ENCODE measurements around the gene NLE1. TPM values are rescaled to one million over a fixed set of nuclear protein-coding genes. Genes with fewer than 3 reads are reported as not detected.

The NLE1 gene
- total and polyA plus RNA-seq, 4 donors, result 2.1 to 7.7 (median 5.8) TPM

GRCh38 chr17:35080536-35080935 is 61.6 kb downstream of the NLE1 start:
- Histone ChIP-seq H3K27ac (ENCODE audit: low read depth in 1 of 2, low read length in 2 of 2) (no peak overlapping the region), H3K27me3 (ENCODE audit: control insufficient read depth in 4 of 4, insufficient read depth in 4 of 4, low read length in 3 of 4) (no peaks in the 10 kb centered on the region), H3K4me3 (ENCODE audit: low read depth in 1 of 3, low read length in 3 of 3) (no peak overlapping the region), H3K4me1 (ENCODE audit: control insufficient read depth in 4 of 4, insufficient read depth in 4 of 4, low read length in 3 of 4) (peaks cover 2 to 7% (median 5%) of the 10 kb centered on the region in 4 donors), H3K9me3 (ENCODE audit: control insufficient read depth in 4 of 4, low read length in 3 of 4) (no peaks in the 10 kb centered on the region), H3K36me3 (ENCODE audit: control insufficient read depth in 4 of 4, insufficient read depth in 3 of 4, low read depth in 1 of 4, low read length in 3 of 4) (no peaks in the 10 kb centered on the region), H3K9ac (ENCODE audit: low read depth in 1 of 2, low read length in 2 of 2) (no peak overlapping the region)
- DNase-seq (ENCODE audit: low spot score), result no peak
- WGBS, result 66% methylated on average over 1 of the region's 1 CpG
- no peak for TF ChIP-seq YY1 (IDR thresholded peaks at IDR 0.05)
- no peak for TF ChIP-seq MAX (IDR thresholded peaks at IDR 0.05)
- no peak for TF ChIP-seq FOXA2 (IDR thresholded peaks at IDR 0.05)
- TF ChIP-seq NR2F2 (IDR thresholded peaks at IDR 0.05), result no peak
- no peak for TF ChIP-seq ATF3 (IDR thresholded peaks at IDR 0.05)
- no peak for TF ChIP-seq ZBTB33 (IDR thresholded peaks at IDR 0.05)
- TF ChIP-seq RAD21 (IDR thresholded peaks at IDR 0.05), result no peak
- no peak for TF ChIP-seq RXRA (IDR thresholded peaks at IDR 0.05)
- no peak for TF ChIP-seq JUND (IDR thresholded peaks at IDR 0.05)
- no peak for TF ChIP-seq EGR1 (IDR thresholded peaks at IDR 0.05; ENCODE audit: low read depth in 2 of 2)
- no peak for TF ChIP-seq CTCF (IDR thresholded peaks at IDR 0.05; ENCODE audit: low read depth, low read length, missing input control)
- TF ChIP-seq HNF4G (IDR thresholded peaks at IDR 0.05), result no peak

- Histone ChIP-seq H3K27me3 (ENCODE audit: control insufficient read depth in 4 of 4, insufficient read depth in 4 of 4, low read length in 3 of 4) (no peaks in the 10 kb centered on the region), H3K9ac (ENCODE audit: low read depth in 1 of 2, low read length in 2 of 2) (no peak overlapping the region), H3K36me3 (ENCODE audit: control insufficient read depth in 4 of 4, insufficient read depth in 3 of 4, low read depth in 1 of 4, low read length in 3 of 4) (no peaks in the 10 kb centered on the region), H3K4me3 (ENCODE audit: low read depth in 1 of 3, low read length in 3 of 3) (no peak overlapping the region), H3K27ac (ENCODE audit: low read depth in 1 of 2, low read length in 2 of 2) (no peak overlapping the region), H3K9me3 (ENCODE audit: control insufficient read depth in 4 of 4, low read length in 3 of 4) (no peaks in the 10 kb centered on the region), H3K4me1 (ENCODE audit: control insufficient read depth in 4 of 4, insufficient read depth in 4 of 4, low read length in 3 of 4) (peaks cover 3 to 15% (median 12%) of the 10 kb centered on the region in 4 donors)
- 96% methylated on average over 1 of the region's 1 CpG for WGBS
- TF ChIP-seq RAD21 (IDR thresholded peaks at IDR 0.05) (no peak), HNF4A (conservative IDR thresholded peaks at IDR 0.05) (peak in 1 of 2 donors; percentile 14)
- DNase-seq (ENCODE audit: low spot score), result no peak
Observed at GRCh38 chr17:35079547-35080423, 62.3 kb downstream of the NLE1 start.

Small RNA genes lying within 50 kb of the gene (small RNA-seq; reads per million reads assigned to genes)
- gene RNU6-840P, result not detected

Other genes with a start within 250 kb of the NLE1 start
- 1 to 10 TPM in 1 of 2 donors, under 1 TPM in 1; 0.84 to 1.9 TPM for gene CCT6B, start 180.8 kb downstream of the NLE1 start, total RNA-seq
- 1 to 10 TPM in 1 of 2 donors, under 1 TPM in 1; 0.82 to 2.2 TPM for gene CCT6B, start 180.8 kb downstream of the NLE1 start, polyA plus RNA-seq
- gene ZNF830, start 180.8 kb downstream of the NLE1 start, total RNA-seq, result 1 to 10 TPM; 4.9 to 6.9 TPM
- gene ZNF830, start 180.8 kb downstream of the NLE1 start, polyA plus RNA-seq, result 1 to 10 TPM; 3.6 to 4.3 TPM
- gene LIG3, start 161.8 kb downstream of the NLE1 start, total RNA-seq, result 10 to 100 TPM in 1 of 2 donors, 1 to 10 TPM in 1; 9.3 to 21.2 TPM
- gene LIG3, start 161.8 kb downstream of the NLE1 start, polyA plus RNA-seq, result 1 to 10 TPM; 3.1 to 5.9 TPM
- gene RFFL, start 78.6 kb downstream of the NLE1 start, total RNA-seq, result 10 to 100 TPM; 24.0 to 28.0 TPM
- 10 to 100 TPM; 15.9 to 20.0 TPM for gene RFFL, start 78.6 kb downstream of the NLE1 start, polyA plus RNA-seq
- 1 to 10 TPM; 3.8 to 6.1 TPM for gene RAD51D, start 22.4 kb downstream of the NLE1 start, total RNA-seq
- 1 to 10 TPM; 3.4 to 3.6 TPM for gene RAD51D, start 22.4 kb downstream of the NLE1 start, polyA plus RNA-seq
- not detected for gene FNDC8, start 20.7 kb downstream of the NLE1 start, total RNA-seq
- gene FNDC8, start 20.7 kb downstream of the NLE1 start, polyA plus RNA-seq, result not detected
- gene UNC45B, start 5.5 kb upstream of the NLE1 start, total RNA-seq, result under 1 TPM in 1 of 2 donors, not detected in 1; 0.09 TPM
- gene UNC45B, start 5.5 kb upstream of the NLE1 start, polyA plus RNA-seq, result under 1 TPM in 1 of 2 donors, not detected in 1; 0.02 TPM
- gene SLC35G3, start 52.1 kb upstream of the NLE1 start, total RNA-seq, result not detected
- not detected for gene SLC35G3, start 52.1 kb upstream of the NLE1 start, polyA plus RNA-seq
- 1 to 10 TPM; 4.2 to 7.8 TPM for gene SLFN5, start 100.8 kb upstream of the NLE1 start, total RNA-seq
- gene SLFN5, start 100.8 kb upstream of the NLE1 start, polyA plus RNA-seq, result 1 to 10 TPM; 1.9 to 2.6 TPM
- gene SLFN11, start 231.3 kb upstream of the NLE1 start, total RNA-seq, result 10 to 100 TPM; 10.1 to 18.7 TPM
- gene SLFN11, start 231.3 kb upstream of the NLE1 start, polyA plus RNA-seq, result 1 to 10 TPM; 1.6 to 2.3 TPM

Measured in liver (tissue), 10 donors.